ENCODE results near the gene PIGT.

The PIGT gene

DNA sequence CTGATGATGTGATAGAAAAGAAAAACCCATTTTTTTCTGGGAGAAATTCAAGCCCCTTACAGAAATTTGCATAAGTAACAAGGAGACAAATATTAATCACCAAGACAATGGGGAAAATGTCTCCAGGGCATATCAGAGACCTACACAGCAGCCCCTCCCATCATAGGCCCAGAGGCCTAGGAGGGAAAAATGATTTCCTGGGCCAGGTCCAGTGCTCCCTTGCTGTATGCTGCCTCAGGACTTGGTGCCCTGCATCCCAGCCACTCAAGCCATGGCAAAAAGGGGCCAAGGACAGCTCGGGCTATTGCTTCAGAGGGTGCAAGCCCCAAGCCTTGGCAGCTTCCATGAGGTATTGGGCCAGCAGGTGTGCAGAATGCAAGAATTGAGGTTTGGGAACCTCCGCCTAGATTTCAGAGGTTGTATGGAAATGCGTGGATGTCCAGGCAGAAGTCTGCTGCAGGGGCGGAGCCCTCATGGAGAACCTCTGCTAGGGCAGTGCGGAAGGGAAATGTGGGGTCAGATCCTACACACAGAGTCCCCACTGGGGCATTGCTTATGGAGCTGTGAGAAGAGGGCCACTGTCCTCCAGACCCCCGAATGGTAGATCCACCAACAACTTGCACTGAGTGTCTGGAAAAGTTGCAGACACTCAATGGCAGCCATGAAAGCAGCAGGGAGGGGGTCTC, 15.5 kb upstream of the PIGT start:
- DNase-seq (ENCODE audit: low spot score), result no peak

DNA sequence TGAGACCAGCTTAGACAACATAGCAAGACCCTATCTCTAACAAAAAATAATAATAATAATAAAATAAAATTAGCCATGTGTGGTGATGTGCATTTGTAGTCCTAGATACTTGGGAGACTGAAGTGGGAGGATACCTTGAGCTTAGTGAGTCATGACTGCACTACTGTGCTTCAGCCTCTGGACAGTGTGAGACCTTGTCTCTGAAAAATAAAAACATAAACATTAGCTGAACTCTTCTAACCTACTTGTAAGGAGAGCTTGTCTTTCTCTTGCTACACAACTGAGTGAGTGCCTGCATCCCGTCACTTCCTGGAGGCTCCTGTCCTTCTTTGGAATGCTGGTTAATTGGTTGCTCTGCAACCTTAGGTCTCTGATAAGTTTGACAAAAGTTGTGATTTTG, 13.0 kb upstream of the PIGT start:
- DNase-seq (ENCODE audit: low spot score), result no peak

DNA sequence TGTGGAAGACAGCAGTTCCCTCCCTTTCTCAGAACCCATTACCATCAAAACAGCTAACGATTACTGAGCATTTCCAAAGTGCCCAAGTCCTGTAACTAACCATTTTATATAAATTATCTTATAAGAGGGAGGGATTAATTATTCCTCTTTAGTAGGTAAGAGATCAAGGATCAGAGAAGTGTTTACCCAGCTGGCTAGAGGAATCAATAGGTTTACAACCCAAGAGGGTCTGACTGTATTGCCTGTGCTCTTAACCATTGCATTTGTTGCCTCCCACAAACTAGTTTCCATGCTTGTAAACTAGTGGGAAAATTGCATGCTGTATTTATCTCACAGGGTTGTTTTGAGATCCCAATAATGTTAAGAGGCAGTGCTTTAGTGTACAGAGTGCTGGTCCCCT, 11.5 kb upstream of the PIGT start:
- DNase-seq (ENCODE audit: low spot score), result no peak

DNA sequence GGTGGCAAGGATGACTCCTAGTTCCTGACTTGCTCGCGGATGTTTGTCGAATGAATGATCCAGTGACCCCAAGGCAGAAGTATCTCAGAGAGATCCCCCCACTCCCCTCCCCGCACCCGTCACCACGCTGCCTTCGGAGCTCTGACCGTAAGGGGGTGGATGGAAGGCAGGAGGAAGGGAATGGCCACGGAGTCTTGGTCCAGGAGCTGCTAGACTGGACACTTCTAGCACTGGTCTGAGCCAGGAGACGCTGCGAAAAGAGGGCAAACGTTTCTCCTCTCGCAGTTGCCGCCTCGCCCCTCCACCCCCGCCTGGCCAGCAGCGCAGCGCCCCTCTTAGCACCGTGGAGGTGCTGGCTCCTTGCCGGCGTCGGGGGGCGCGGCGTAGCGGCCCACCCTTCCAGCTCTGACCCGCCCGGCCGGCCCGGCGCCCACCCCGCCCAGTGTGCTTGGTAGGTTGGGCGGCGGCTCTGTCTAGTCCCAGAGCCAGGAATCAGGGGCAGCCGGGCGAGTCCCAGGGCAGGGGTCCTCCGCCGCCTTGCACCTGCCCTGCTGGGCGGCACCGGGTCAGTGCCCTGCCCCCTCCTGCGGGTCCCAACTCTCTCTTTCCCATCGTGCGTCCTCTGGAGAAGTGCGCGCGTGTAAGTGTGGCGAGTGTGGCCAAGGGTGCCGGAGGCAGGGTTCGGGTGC, 10.2 kb upstream of the PIGT start:
- DNase-seq (ENCODE audit: low spot score), result peak; percentile 66

DNA sequence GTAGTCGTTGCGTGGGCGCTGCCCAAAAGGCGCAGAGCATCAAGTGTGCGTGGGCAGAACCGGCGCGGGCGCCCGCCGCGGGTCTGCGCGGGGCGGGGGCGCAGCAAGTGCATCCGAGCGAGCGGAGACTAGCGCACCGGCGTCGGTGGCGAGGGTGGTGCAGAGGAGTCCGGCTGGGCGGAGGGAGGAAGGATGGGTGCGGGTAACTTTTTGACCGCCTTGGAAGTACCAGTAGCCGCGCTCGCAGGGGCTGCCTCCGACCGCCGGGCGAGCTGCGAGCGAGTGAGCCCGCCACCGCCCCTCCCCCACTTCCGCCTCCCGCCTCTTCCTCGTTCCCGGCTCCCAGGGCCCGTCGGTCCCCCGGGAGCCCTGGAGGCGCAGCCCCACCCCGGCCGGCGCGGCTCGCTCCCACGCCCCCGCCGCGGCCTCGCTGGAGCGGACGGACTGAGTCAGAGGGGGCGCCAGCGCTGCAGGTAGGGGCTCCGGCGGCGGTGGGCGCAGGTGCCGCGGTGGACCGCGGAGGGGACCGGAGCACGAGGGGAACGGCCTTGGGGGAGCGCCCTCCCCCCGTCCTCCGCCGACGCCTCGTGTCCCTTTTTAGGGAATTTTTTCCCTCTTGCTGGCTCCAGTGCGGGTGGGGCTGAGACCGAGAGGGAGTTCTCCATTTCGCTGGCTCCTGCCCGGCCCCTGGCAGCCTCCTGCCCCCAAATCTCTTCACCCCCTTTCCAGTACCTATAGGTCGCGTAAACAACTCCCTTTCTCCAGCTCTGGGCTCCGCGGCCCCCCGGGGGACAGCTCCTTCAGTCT, 9.5 kb upstream of the PIGT start:
- peak; percentile 86 for DNase-seq (ENCODE audit: low spot score)

DNA sequence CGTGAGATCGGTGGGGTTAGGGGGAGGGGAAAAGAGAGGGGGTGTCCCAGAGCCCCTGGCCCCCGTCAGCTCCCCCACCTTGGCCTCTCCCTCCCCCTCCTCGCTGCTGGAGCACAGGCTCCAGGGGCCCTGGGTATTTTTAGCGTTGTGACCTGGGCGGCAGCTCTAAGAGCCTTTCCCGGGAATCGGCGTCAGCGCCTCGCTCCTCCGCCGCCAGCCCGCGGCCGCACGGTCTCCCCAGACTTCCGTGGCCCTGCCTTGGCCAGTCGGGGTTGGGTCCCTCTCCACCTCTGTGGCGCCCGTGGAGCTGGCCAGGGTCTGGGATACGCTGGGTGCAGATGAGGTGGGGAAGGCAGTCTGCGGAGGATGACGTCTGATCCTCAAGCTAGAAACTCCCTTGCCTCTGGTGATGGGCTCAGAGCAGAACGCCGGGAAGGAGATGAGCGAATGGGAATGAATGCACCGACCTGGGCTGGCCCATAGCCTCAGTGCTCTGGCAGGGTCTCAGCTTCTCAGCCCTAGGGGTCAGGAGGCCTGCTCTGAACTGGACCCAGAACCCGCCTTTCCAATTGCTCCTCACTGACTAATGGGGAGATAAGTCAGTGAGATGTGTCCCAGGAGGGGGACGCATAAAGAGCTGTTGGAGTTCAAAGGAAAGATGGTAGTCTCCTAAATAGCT, 8.7 kb upstream of the PIGT start:
- DNase-seq (ENCODE audit: low spot score), result peak; percentile 66

DNA sequence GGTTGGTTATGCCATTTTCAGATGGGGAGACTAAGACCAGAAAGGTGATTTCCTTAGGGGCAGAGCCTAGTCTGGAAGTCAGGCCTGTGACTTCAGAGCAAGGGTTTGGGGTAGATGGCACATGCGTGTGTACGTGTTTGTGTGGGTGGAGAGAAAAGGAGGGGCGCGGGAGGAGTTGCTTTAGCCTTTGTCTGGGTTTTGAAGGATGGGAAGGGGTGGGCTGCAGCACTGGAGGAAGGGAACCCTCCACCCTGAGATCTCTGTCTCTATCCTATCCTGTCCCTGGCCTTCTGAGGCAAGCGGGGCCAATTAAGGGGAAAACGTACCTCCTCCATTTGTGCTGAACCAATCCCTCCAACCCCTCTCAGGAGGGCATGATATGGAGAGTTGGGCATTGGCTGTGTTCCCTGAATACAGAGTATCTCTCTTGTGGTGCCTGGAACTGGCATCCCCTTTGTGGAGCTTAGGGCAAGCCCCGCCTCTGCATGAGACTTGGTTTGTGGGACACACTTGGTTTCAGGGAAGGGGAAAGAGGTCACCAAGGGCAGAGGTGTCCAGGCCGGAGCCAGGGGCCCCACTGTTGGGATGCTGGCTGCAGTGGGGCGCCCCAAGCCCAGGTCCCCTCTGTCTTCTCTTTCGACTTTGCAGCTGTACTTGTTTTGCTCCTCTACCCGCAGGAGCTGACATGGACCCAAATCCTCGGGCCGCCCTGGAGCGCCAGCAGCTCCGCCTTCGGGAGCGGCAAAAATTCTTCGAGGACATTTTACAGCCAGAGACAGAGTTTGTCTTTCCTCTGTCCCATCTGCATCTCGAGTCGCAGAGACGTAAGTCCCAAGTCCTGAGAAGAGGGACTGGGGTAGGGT, 7.9 kb upstream of the PIGT start, which contains the start of gene DBNDD2:
Gene DBNDD2 (plus strand): TSS at position 507 of the 863 bp plus-strand sequence. CDS start 179 bp downstream, at position 686.
- DNase-seq (ENCODE audit: low spot score), result no peak

DNA sequence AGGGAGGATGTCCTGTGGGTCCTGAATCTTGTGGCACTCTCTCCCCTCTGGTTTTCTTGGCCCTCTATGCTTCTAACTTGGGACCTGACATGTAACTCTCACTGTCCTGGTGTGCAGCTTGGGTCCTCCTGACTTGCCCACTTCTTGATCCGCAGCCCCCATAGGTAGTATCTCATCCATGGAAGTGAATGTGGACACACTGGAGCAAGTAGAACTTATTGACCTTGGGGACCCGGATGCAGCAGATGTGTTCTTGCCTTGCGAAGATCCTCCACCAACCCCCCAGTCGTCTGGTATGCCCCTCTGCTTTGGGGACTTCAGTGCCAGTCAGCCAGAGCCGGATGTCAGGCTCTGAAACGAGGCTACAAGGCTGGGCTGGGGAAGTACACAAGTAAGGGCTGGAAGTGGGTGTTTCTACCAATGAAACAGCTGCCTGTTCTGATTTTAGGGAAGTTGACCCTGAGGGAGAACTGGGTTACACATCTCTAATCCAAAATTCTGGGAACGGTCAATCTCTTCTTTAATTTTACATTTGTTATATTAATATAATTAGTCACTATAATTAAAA, 7.2 kb upstream of the PIGT start:
- no peak for DNase-seq (ENCODE audit: low spot score)

DNA sequence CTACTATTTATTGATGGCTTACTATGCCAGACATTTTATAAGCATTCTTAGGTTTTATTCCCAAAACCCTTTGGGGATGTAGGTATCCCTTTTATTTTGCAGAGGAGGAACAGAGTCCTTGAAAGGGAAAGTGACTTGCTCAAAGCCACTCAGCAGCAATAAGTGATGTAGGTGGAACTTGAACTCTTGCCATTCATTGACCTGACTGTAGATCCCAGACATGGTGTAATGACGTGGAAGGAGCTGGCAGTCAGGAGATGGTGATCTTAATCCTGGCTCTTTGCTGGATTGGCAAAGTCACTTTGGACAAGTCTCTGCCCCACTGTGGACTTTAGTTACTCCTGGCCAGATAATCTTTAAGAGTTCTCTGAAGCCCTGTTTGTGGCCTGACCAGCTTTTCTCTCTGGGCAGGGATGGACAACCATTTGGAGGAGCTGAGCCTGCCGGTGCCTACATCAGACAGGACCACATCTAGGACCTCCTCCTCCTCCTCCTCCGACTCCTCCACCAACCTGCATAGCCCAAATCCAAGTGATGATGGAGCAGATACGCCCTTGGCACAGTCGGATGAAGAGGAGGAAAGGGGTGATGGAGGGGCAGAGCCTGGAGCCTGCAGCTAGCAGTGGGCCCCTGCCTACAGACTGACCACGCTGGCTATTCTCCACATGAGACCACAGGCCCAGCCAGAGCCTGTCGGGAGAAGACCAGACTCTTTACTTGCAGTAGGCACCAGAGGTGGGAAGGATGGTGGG, 6.2 kb upstream of the PIGT start:
- DNase-seq (ENCODE audit: low spot score), result no peak

DNA sequence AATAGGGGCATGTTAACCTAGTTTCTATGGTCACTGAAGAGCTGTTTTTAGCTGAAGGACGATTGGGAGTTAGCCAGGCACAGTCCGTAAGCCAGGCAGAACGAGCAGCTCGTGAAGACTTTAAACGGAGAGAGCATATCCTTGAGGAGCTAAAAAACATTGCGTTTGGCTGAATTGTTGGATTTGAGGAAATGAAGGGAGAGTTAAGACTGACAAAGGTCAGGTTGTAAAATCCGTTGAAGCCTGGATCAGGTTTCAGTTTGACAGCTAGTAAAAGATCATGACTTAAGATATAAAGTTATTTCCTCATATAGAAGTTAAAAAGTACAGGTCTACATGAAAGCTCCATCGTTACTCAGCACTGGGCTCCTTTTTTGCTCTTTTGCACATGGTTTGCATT, 5.1 kb upstream of the PIGT start:
- DNase-seq (ENCODE audit: low spot score), result no peak

DNA sequence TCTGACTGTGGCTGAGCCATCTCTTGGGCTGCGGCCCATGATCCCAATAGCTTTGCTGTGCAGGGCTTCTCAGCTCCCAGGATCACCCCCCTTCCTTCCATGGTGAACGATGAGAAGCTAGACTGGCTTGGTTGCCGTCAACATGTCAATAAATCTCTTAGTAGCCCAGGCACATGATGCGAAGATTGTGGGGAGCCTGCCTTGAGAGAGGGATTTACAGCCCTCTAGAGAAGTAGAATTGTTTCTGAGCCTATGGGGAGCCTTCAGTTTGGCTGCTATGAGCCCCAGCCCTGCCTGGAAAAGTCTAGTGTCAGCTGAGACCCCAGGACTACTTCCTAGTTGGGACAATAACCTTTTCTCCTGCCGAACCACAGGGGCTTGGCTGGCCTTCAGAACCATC, 3.3 kb upstream of the PIGT start:
- DNase-seq (ENCODE audit: low spot score), result no peak

DNA sequence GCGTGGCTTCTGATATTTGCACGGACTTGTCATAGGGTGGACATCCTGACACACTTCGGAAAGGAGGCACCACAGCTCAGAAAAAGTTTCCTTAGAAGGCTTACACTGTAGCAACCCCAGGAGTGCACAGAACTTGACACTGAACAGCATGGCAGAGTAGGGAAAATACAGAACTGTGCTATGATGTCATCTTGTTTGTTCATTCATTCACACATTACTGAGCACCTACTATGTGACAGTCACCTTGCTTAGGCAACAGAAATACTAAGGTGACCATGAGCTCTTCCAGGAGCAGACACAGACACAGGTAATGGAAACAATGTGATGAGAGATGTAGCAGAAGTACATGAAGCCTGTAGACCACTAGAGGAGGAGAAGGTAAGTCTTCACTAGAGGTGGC, 2.5 kb upstream of the PIGT start:
- DNase-seq (ENCODE audit: low spot score), result no peak

DNA sequence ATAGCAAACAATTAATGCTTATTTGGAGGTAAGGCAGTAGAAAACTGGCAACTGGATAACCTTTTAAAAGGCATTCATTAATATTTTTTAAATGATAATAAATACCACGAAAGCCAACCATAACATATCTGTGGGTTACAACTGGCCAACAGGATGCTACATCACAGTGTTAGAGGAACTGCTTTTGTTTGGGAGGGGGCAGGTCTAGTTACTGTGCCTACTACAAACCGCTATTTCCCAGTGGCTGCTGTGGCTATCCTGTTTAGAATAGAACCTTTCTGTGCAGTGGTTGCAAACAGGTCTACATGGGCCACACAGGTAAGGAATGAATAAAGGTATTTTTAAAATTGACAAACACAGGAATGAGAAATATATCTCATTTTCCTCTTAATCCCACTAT, 976 bp downstream of the PIGT start:
- DNase-seq (ENCODE audit: low spot score), result no peak

DNA sequence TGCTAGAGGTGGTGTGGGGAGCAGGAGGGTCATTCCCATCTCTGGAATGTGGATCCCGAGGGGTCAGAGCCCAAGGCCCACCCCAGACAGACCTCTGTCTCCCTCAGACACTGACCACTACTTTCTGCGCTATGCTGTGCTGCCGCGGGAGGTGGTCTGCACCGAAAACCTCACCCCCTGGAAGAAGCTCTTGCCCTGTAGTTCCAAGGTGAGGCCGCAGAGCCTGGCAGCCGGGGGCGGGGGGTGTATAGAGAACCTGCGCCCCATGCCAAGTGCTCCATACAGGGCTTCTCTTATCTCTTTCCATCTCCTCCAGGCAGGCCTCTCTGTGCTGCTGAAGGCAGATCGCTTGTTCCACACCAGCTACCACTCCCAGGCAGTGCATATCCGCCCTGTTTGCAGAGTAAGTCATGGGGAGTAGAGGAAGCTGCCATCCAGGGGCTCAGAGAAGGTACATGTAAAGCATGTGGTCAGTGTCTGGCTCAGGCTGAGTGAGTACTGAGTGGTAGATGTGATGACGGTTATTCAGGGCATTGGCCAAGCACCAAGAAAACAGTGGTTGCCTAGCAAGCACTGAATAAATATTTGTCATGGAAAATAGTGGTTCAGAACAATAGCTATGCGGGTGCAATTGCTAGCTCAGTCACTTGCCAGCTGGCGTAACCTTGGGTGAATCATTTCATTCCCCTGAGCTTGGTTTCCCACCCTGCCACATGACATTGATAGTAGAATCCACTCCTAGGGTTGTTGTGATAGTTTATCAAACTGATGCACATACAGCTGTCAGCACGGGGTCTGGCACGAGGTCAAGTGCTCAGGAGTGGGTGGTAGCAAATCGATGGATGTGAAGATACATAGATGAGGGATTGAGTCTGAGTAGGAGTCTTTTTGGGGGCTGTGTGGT, 3.5 kb downstream of the PIGT start:
- no peak for DNase-seq (ENCODE audit: low spot score)

DNA sequence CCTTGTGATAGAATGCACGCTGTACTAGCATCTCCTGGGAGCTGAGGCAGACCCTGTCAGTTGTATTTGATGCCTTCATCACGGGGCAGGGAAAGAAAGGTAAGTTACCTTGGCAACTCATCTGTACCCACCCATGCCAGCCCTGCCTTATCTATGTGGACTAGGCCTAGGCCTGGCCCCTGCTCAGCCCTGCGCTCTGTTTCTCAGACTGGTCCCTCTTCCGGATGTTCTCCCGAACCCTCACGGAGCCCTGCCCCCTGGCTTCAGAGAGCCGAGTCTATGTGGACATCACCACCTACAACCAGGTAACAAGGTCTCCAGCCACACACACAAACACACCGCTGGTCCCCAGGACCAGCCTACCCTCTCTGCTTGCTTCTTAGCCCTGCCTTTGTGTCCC, 4.2 kb downstream of the PIGT start:
- DNase-seq (ENCODE audit: low spot score), result no peak

DNA sequence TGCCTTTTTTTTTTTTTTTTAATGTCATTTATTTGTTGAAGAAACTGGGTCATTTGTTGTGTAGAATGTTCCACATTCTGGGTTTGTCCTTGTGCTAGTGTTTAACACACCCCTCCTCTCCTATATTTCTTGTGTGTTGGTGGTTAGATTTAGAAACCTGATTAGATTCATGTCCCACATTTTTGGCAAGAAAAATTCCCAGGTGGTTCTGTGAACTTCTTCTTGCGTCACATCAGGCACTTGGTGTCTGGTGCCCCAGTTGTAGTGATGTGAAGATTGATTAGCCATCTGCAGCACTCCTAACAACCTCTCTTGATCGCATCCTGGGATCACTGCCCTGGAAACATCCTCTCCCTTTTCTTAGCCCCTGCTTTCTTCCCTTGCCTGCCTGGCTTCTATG, 7.8 kb downstream of the PIGT start:
- no peak for DNase-seq (ENCODE audit: low spot score)

DNA sequence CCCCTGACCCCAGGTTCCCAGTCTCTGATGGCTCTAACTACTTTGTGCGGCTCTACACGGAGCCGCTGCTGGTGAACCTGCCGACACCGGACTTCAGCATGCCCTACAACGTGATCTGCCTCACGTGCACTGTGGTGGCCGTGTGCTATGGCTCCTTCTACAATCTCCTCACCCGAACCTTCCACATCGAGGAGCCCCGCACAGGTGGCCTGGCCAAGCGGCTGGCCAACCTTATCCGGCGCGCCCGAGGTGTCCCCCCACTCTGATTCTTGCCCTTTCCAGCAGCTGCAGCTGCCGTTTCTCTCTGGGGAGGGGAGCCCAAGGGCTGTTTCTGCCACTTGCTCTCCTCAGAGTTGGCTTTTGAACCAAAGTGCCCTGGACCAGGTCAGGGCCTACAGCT, 9.6 kb downstream of the PIGT start:
- DNase-seq (ENCODE audit: low spot score), result no peak

DNA sequence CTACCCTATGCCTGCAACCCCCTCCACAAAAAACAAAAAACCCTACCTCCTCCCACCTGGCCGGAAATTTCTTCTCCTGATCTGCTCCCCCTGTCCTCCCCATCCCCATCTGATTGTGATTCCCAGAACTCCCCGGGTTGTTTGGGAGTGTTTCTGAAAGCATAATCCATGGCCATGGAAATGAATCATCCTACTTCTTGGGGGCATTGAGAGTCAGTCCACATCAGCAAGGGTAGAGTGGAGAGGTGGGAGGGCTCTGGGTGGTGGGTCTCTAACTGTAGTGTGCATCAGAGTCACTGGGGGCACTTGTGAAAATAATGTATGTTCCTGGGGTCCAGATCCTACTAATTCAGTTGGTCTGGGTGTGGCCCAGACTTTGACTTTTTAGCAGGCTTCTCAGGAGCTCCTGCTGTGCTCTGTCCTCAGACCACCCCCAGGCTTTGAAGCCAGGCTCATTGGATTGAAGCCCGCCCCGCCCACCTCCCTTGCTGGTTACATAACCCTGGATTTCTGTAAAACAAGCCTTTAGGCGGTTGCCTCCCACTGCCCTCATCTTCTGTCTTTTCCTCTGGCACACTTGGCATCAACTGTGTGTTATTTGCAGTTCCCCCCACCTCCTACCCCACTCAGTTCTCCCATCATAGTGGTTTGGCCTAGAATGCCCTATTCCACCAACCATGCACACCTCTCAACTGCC, 10.5 kb downstream of the PIGT start:
- no peak for DNase-seq (ENCODE audit: low spot score)
